Measurements from ENCODE around the gene RASL10B.
A peak's percentile ranks its signal among the peaks of the same experiment; 100 is the strongest.

DNA sequence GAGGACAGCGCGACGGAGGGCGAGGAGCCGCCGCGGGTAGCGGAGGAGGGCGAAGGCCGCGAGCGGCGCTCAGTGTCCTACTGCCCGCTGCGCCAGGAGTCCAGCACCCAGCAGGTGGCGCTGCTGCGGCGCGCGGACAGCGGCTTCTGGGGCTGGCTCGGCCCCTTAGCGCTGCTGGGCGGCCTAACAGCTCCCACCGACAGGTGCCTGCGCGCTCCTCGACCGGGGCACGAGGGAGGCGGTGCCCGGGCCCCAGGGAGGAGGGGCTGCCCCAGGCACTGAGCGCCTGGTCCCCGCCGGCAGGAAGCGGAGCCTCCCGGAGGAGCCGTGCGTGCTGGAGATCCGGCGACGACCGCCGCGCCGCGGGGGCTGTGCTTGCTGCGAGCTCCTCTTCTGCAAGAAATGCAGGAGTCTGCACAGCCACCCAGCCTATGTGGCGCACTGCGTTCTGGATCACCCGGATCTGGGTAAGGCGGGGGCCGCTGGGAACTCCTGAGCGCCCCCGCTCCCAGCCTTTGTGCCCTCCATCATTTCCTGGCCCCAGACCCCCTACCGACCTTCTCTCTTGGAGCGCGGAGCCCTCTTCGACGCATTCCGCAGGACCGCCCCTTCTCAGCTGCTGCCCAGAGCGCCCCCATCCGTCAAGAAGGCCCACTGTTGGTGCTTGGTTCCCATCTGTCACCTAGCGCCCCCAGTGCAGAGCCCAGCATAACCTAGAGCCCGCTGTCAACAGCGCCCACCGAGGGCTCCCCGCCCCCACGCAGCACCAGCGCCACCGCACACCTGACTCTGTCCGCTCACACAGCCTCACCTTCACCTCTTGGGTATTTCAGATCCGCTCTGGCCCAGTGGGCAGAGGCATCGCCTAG is 32.9 kb downstream of the RASL10B start:
- TF ChIP-seq CTCF (IDR thresholded peaks at IDR 0.05; ENCODE audit: low read depth, low read length) (peak; percentile 73), EZH2phosphoT487 (IDR thresholded peaks at IDR 0.05; ENCODE audit: low read depth) (no peak)

Measured in OCI-LY3 (cell line).